Posterior cingulate gyrus (tissue), 11 donors: ENCODE measurements around the gene RNF141.
A peak's percentile ranks its signal among the peaks of the same experiment; 100 is the strongest.

Experiments used
- DNase-seq, 10 donors: peaks; one replicate each; pipeline versions ENCODE4 v3.0.0 to v3.0.0-alpha.2; 2020 to 2021; ENCODE audit warnings: mixed read lengths in 3 of 10
- intact Hi-C: fragments of 100-400 bp; cut with DNase I; formaldehyde crosslinking; loops from one replicate; pipeline ENCODE4 v1.15.1; 2023

RNF141 gene

GRCh38 chr11:10540915-10541560 is at the start of gene RNF141:
Gene RNF141 (minus strand): TSS chr11:10541187. CDS start chr11:10534158, 7,029 bp downstream.
- intact Hi-C loops: no loop called here
- peak; percentile 92 to 99 (median 96) for DNase-seq

DNA sequence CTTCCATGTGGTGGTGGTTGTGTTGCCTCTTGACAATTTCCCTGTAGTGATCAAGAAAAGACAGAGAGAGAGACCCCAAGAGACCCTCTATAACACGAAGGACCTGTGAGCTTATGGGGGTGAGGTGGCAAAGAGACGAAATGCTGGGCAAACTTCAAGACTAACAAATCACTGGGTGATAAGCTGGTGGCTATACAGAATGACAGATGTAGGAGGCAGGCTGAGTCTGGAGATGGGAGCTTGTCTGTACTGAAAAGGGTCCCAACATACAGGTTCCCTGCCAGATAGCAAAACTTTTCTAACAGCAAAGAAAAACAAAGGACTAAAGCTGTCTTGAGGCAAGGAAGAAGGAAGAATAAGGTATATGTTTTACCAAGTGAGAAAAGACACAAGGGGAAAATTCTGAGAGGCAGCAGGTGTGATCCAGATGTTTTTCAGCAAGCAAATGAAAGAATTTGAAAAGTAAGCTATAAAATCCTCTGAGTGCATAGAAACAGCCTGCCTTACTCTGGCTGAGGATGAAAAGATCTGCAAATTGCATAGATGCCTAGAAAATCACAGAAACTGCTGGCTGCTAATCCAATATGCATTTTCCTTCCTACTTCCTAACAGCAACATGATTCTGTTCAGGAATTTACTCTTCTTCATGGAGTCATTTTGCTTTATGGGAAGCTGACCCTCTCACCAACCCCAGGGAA is 49.4 kb upstream of the RNF141 start:
- intact Hi-C loops: no loop called here
- no peak for DNase-seq

DNA sequence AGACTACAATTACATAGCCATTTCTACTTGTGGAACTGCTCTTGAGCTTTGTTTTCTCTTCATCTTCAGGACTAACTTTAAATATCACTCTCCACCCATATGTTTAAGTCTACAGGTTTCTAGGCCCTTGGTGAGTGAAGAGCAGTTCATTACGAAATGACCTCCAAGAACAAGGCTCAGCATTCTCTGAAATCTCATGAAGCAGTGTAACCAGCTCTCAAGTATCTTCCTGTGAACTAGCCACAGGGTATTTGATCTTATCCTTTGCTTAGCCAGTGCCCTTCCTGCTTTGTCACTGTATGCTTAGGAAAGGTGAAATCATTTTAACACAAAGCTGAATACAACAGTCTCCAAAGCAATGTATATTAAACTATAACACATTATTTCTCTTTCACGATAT is 47.9 kb upstream of the RNF141 start:
- DNase-seq: no peak
- intact Hi-C loops: no loop called here

DNA sequence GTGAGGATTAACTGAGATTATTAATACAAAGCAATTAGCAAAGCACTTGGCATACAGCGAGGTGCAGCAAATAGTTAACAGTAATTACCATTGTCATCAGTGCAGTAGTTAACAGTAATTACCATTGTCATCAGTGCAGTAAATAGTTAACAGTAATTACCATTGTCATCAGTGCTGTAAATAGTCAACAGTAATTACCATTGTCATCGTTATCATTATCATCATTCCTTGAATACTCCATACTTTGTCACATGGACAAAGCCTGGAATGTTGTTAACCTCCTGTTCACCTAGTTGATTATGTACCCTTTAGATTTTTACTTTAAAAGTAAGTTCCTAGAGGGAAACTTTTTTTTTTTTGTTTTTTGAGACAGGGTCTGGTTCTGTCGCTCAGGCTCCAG is 47.0 kb upstream of the RNF141 start:
- intact Hi-C loops: no loop called here
- DNase-seq: no peak

DNA sequence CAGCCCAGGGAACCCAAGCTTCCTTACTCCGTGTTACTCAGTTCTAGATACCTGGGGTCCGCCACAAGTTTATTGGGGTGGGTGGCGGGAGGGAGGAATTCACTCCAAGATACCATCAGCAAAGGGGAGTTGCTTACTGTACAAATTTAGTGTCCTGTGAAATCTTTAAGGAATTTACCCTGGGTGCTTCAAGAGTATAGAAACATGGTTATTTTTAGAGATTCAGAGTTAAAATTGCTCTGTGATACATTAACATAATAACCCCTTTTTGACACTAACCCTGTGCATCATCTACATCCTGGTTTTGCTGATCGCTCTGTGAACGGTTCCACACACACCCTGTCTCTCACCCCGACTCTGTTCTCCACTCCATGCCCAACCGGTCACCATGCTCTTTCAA is 46.4 kb upstream of the RNF141 start:
- intact Hi-C loops: no loop called here
- DNase-seq: no peak

- DNase-seq: no peak
- intact Hi-C loops: no loop called here
Observed at GRCh38 chr11:10584071-10584501, 43.1 kb upstream of the RNF141 start.

- DNase-seq: peak in 2 of 10 donors; percentile 8 to 82
- intact Hi-C loops: no loop called here
Observed at GRCh38 chr11:10581481-10582019, 40.6 kb upstream of the RNF141 start.

GRCh38 chr11:10580623-10581022 is 39.6 kb upstream of the RNF141 start:
- no peak for DNase-seq
- intact Hi-C loops: no loop called here

DNA sequence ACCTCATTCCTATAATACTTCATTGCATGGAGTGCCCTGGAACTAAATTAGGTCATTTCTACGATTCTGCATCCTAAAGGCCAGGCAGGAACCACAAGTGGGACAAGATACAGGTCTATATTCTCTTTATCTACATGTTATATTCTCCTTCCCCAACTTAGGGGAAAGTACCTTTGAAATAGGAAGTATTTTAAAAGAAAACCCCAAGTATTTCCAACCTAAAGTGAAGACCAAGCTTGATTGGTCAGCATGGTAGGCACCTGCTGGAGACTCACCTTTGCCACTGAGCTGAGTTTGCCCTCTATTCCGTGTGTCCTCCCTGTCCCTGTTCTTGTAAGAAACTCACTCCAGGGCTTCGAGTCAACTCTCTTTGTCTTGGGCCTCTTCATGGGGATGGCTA is 38.7 kb upstream of the RNF141 start:
- DNase-seq: no peak
- intact Hi-C loops: no loop called here

- no peak for DNase-seq
- intact Hi-C loops: no loop called here
Observed at GRCh38 chr11:10576035-10576398, 35.0 kb upstream of the RNF141 start.

GRCh38 chr11:10575346-10576034 is 34.5 kb upstream of the RNF141 start:
- DNase-seq: no peak
- intact Hi-C loops: no loop called here

DNA sequence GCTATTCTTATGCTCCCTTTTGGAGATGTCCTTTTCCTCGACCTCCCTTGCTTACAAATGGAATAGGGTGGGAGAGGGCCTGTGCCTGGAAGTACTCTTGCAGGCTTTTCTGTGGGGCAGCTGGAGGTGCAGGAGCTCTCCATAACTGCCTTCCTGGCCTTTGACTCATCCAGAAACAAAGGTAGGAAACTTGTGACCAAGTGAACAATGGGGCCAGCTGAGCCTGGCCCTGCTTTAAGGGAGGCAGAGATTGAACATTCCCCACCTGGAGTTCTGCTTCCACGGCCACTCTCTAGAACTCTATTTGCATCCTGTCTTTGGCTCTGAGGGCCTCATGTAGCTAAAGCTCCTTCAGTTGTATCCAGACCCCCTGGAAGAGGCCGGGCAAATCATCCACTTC is 32.6 kb upstream of the RNF141 start:
- intact Hi-C loops: no loop called here

GRCh38 chr11:10573028-10573427 is 32.0 kb upstream of the RNF141 start:
- intact Hi-C loops: no loop called here
- DNase-seq: no peak

More for the DNA sequence above, 32.6 kb upstream of the RNF141 start:
- no peak for DNase-seq

DNA sequence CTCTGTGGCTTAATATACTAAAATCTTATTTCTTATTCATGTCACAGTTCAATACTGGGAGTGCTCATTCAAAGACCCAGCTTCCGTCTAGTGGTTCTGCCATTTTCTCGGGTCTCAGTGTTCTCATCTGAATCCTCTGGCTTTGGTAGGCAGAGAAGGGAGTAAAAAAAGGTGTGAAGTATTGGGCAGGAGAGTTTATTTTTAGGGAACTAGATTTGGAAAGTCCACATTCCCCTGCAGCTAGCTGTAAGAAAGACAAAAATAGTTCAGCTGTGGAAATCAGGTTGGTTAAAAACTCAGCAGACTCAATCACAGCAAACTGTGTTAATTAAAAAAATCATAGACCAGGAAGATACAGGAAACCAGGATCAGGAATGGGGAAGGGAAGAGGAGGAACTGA is 31.5 kb upstream of the RNF141 start:
- intact Hi-C loops: no loop called here
- DNase-seq: no peak

DNA sequence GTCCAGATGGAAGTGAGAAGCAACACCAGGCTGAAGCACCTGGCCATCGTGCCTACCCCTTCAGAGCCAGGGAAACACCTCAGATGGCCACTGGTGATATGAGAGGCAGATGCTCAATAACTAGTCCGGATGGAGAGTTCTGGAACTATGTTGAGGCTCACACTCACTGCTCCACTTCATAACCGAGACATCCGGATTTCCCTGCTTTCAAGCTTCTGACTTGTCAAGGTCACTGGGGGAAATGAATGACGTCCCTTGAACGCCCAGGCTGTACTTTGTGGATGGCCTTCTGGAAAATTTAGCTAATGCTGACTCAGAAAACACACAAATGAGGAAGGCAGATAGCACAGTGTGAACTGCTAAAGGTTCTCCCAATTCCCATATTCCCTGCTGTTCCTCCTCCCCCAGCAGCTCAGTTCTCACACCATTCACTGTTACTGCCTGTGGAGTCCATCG is 27.5 kb upstream of the RNF141 start, which contains the start of gene LYVE1:
Gene LYVE1 (minus strand): TSS at position 180 of the 456 bp plus-strand sequence. CDS start 133 bp downstream, at position 47.
- DNase-seq: no peak
- intact Hi-C loops: loop anchor here (10.0 kb wide), 1 partner anchor 166 kb away; no protein-coding TSS in a partner anchor

DNA sequence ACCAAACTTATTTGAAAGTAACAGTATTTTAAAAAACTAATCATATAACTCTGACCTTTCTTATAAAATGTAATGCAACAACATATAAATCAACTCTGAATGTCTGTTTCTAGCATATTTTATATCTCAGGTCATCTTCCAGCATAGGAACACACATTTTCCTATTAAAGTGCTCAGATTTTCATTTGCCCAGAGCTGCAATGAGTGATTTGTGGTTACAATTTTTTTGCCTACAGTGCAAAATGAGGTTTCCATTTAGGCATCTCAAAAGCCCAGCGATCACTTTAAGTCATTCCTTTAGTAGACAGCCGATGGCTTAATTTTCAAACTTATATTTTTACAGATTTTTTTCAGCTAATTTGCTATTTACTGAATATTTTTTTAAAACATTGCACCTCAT is 26.5 kb upstream of the RNF141 start:
- no peak for DNase-seq
- intact Hi-C loops: loop anchor here (10.0 kb wide), 1 partner anchor 167 kb away; no protein-coding TSS in a partner anchor

- intact Hi-C loops: loop anchor here (10.0 kb wide), 1 partner anchor 168 kb away; no protein-coding TSS in a partner anchor
- DNase-seq: no peak
Observed at GRCh38 chr11:10566257-10566957, 25.4 kb upstream of the RNF141 start.

DNA sequence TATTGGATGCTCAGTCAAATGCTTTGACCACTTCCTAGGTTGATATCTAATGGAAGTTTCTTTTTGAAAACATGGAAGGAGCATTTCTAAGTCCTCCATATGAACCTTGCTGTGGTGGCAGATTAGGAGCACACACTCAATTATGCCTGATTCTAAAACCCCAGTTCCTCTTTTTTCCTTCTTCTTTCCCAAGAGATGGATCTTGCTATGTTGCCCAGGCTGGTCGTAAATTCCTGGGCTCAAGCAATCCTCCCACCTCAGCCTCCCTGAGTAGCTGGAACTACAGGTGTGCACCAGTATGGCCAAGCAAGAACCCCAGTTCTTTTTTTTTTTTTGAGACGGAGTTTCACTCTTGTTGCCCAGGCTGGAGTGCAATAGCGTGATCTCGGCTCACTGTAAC is 24.5 kb upstream of the RNF141 start:
- intact Hi-C loops: loop anchor here (10.0 kb wide), 1 partner anchor 169 kb away; no protein-coding TSS in a partner anchor
- DNase-seq: no peak

GRCh38 chr11:10564696-10565318 is 23.8 kb upstream of the RNF141 start:
- intact Hi-C loops: loop anchor here (10.0 kb wide), 1 partner anchor 170 kb away; no protein-coding TSS in a partner anchor
- DNase-seq: no peak

DNA sequence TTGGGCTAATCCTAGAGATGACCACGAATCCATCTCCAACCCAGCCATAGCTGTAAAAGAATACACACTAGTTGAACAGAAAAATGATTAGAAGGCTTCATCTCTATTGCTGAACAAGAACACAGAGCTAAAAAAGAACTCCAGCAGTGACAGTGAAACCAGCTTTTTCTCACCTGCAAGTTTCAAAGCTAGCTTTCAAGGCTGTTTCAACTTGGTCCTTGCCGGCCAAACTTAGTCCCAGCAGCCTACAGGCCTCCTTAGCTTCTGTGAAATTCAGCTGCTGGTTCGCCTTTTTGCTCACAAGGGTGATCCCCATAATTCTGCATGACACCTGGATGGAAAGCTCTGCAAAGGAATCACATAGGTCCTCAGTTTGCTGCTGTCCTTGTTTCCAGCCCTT is 23.0 kb upstream of the RNF141 start:
- intact Hi-C loops: loop anchor here (10.0 kb wide), 1 partner anchor 171 kb away; no protein-coding TSS in a partner anchor
- DNase-seq: no peak
